LNCaP clone FGC (cell line): ENCODE data around the gene MAEA.

ENCODE experiments used
- DNase-seq: peaks from one replicate; pipeline ENCODE4 v3.0.0-alpha.2; 2011; ENCODE audit warnings: low read depth
- H3K4me3 ChIP-seq: 2 replicates; pipeline ENCODE4 v1.5.1; 2011; ENCODE audit warnings: mild to moderate bottlenecking, low read depth, low read length, control low read depth
- TF ChIP-seq, protein P1 (sequence below): IDR thresholded peaks from 2 replicates; pipeline ENCODE4 v1.5.1; 2012; ENCODE audit warnings: mild to moderate bottlenecking; ENCODE audit not compliant: control insufficient read depth, insufficient read depth; ENCODE audit errors: extremely low read depth

The MAEA gene

DNA sequence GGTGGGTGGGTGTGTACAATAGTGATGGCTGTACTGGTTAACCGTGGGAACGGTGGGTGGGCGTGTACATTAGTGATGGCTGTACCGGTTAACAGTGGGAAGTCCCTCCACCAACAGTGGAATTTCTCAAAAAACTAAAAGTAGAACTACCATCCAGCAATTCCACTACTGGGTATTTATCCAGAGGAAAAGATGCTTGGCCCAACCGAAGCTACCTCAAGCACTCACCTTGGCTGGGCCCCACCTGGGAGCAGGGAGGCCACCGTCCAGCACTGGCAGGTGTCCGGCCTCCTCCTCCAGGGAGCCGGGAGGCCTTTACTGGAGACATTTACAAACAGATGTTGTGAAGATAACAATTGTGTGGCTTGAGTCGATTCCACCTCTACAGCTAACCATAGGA is 6.0 kb upstream of the MAEA start:
- H3K4me3 ChIP-seq: no peak overlapping the region
- TF ChIP-seq, protein P1, sequence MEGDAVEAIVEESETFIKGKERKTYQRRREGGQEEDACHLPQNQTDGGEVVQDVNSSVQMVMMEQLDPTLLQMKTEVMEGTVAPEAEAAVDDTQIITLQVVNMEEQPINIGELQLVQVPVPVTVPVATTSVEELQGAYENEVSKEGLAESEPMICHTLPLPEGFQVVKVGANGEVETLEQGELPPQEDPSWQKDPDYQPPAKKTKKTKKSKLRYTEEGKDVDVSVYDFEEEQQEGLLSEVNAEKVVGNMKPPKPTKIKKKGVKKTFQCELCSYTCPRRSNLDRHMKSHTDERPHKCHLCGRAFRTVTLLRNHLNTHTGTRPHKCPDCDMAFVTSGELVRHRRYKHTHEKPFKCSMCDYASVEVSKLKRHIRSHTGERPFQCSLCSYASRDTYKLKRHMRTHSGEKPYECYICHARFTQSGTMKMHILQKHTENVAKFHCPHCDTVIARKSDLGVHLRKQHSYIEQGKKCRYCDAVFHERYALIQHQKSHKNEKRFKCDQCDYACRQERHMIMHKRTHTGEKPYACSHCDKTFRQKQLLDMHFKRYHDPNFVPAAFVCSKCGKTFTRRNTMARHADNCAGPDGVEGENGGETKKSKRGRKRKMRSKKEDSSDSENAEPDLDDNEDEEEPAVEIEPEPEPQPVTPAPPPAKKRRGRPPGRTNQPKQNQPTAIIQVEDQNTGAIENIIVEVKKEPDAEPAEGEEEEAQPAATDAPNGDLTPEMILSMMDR: no peak
- DNase-seq: no peak

DNA sequence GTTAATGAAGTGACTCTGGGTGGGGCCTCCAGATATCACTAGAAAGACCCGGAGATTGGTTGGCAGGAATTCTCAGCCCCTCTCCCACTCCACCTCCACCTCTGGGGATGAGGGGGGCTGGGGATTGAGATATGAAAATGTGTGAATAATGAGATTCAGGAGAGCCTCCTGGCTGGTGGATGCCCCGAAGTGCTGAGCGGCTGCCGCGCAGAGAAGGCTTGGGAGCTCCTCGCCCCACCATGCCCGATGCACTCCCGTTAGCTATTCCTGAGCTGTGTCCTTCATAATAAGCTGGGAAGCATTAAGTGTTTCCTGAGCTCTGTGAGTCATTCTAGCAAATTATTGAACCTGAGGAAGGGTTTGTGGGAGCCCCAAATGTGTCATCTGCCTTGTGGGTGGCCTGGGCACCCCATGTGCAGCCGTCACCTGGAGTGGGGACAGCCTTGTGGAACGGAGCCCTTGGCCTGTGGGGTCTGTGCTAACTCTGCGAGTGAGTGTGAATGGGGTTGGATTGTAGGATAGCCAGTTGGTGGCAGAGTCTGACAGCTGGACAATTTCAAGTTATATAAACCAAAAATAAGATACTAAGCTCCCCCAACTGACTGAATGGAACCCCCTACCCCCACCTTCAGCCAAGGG is 4.4 kb upstream of the MAEA start:
- no peak for DNase-seq
- TF ChIP-seq, protein P1: no peak

DNA sequence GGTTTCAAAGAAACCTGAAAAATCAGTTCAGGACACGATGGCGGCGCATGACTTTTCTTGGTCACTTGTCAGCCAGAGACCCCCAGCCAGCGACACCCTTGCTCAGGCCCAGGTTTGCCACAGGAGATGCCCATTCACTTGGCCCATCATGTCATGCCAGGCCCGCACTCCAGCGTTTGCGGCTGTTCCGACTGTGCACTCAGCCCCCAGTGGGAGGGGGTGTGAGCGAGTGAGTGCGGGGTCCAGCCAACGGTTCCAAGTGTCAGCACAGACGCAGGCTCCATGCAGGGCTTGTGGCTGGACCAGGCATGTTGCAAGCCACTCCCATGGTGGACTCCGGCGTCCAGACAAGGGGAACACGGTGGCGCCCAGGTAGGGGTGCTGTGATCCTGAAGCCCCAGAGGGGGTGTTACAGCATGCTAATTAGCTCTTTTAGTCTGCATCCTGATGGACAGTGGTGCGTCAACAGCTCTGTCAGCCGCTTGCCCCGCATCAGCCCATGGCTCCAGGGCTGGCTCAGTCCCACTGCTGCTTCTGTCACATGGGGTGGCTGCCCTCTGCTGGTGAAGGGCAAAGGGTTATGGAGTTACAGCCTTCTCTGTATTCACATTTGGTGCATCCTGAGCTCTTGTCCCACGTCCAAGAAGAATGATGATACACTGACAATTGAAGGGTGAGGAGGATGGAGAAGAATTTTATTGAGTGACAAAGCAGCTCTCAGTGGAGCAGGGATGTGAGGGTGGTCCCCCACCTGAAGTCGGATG is 3.7 kb upstream of the MAEA start:
- TF ChIP-seq, protein P1: no peak
- no peak overlapping the region for H3K4me3 ChIP-seq
- DNase-seq: no peak

More for the DNA sequence above, 4.4 kb upstream of the MAEA start:
- no peak overlapping the region for H3K4me3 ChIP-seq

DNA sequence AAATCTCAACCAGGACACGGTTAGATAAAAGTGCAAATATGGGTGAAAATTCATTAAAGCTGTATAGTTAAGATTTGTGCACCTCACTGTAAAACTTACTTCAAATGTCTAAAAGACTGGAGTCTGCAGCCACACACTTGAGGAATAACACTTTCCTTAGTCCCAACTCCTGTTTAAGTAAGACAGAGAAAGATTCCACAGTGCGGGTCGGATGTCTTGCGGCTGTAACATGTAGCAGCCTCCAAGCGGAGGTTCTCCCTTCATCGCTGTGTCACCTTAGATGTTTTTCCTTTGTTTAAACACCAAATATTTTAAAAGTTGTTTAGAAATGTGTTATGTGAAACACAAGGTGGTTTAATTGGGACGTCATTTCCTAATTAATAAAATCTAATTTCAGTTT is 905 bp upstream of the MAEA start:
- DNase-seq: no peak
- TF ChIP-seq, protein P1: no peak
- peak overlapping the region; percentile 86 for H3K4me3 ChIP-seq

DNA sequence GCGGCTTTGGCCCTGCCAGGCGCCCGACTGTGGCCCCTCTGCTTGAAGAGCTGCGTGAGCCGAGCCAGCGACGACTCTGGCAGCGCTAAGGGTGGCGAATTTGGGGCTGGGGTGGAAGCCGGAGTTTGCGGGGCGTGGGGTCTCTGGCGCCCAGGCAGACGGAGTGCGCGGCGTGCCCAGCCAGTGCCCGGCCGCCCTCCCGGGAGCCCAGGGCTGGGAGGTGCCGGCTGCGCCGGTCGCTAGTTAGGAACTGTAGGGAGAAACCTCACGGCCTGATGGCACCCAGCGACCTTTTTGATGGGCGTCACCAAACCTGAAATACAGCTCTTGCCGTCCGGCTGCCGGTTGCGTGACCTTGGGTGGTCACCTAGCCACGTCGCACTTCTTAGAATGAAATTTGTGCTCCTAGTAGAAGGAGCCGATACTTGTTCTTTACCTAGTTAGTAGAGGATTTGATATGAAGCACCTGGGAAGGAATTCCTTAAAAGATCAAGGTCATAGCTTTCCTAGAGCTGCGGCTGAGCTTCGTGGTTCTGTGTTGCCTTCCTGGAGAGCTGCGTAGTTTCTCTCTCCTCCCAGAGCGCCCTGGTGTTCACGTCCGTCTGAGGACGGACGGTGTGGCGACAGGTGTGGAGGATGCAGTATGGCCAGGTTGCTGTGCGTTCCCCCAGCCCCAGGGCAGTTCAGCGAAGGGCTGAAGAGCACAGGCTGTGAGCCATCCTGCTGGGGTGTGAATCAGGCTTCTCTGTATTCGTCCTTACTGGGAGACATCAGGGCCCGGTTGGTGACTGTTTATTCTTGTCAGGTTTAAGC is 680 bp downstream of the MAEA start:
- DNase-seq: no peak
- TF ChIP-seq, protein P1: no peak
- peak overlapping the region; percentile 86 for H3K4me3 ChIP-seq

DNA sequence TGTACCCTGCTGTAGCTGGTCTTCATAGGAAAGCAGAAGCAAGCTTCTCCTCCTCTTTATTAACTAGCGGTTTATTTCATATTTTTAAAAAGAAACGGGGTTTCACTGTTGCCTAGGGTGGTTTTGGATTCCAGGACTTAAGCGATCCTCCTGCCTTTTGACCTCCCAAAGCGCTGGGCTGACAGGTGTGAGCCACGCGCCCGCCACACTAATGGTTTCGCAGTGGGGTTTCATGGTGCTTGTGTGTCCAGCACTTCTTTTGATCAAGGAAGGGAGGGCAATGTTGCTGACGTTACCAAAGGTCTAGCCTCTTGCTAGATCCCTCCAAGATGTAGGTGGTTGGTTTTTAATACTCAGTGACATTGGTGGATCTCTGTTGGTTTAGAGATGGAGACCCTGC is 1.4 kb downstream of the MAEA start:
- DNase-seq: no peak
- H3K4me3 ChIP-seq: peak overlapping the region; percentile 86
- TF ChIP-seq, protein P1: no peak
